ENCODE data around the gene HSD17B3. TPM values are rescaled to one million over a fixed set of nuclear protein-coding genes. Genes with fewer than 3 reads are reported as not detected.

Gene HSD17B3
- total and polyA plus RNA-seq, 2 experiments from 2014 or later: not detected

GRCh38 chr9:96222132-96222531, 79.8 kb downstream of the HSD17B3 start:
- no peak overlapping the region for H3K4me3 Mint-ChIP-seq
- Histone ChIP-seq H3K27me3 (ENCODE audit: insufficient read depth) (peaks cover 18% of the 10 kb centered on the region), H4K20me1 (replicated peaks; ENCODE audit: insufficient read depth) (no peaks in the 10 kb centered on the region), H2AFZ (no peak overlapping the region), H3K4me1 (ENCODE audit: insufficient read depth) (no peaks in the 10 kb centered on the region), H3K9me2 (ENCODE audit: insufficient read depth) (no peaks in the 10 kb centered on the region), H3K4me2 (no peak overlapping the region), H3K27ac (ENCODE audit: low read depth) (no peak overlapping the region), H3K79me2 (replicated peaks; ENCODE audit: insufficient read depth) (no peaks in the 10 kb centered on the region), H3F3A (replicated peaks; ENCODE audit: low read depth) (no peaks in the 10 kb centered on the region), H3K4me3 (no peak overlapping the region), H3K36me3 (ENCODE audit: insufficient read depth) (no peaks in the 10 kb centered on the region)
- H3K4me1 Mint-ChIP-seq: peaks cover 10% of the 10 kb centered on the region
- TF ChIP-seq, protein P1, sequence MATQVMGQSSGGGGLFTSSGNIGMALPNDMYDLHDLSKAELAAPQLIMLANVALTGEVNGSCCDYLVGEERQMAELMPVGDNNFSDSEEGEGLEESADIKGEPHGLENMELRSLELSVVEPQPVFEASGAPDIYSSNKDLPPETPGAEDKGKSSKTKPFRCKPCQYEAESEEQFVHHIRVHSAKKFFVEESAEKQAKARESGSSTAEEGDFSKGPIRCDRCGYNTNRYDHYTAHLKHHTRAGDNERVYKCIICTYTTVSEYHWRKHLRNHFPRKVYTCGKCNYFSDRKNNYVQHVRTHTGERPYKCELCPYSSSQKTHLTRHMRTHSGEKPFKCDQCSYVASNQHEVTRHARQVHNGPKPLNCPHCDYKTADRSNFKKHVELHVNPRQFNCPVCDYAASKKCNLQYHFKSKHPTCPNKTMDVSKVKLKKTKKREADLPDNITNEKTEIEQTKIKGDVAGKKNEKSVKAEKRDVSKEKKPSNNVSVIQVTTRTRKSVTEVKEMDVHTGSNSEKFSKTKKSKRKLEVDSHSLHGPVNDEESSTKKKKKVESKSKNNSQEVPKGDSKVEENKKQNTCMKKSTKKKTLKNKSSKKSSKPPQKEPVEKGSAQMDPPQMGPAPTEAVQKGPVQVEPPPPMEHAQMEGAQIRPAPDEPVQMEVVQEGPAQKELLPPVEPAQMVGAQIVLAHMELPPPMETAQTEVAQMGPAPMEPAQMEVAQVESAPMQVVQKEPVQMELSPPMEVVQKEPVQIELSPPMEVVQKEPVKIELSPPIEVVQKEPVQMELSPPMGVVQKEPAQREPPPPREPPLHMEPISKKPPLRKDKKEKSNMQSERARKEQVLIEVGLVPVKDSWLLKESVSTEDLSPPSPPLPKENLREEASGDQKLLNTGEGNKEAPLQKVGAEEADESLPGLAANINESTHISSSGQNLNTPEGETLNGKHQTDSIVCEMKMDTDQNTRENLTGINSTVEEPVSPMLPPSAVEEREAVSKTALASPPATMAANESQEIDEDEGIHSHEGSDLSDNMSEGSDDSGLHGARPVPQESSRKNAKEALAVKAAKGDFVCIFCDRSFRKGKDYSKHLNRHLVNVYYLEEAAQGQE (IDR thresholded peaks at IDR 0.05; ENCODE audit: unreplicated experiment): no peak
- TF ChIP-seq EZH2phosphoT487 (IDR thresholded peaks at IDR 0.05; ENCODE audit: unreplicated experiment) (no peak), EZH2 (IDR thresholded peaks at IDR 0.05; ENCODE audit: low read depth, unreplicated experiment) (no peak), CREB1 (CRISPR knock-in tag; IDR thresholded peaks at IDR 0.05; ENCODE audit: low read depth) (no peak), ZNF331 (CRISPR knock-in tag; IDR thresholded peaks at IDR 0.05; ENCODE audit: low read depth) (no peak), JUNB (IDR thresholded peaks at IDR 0.05; ENCODE audit: unreplicated experiment) (no peak)
- TF ChIP-seq, protein P2, sequence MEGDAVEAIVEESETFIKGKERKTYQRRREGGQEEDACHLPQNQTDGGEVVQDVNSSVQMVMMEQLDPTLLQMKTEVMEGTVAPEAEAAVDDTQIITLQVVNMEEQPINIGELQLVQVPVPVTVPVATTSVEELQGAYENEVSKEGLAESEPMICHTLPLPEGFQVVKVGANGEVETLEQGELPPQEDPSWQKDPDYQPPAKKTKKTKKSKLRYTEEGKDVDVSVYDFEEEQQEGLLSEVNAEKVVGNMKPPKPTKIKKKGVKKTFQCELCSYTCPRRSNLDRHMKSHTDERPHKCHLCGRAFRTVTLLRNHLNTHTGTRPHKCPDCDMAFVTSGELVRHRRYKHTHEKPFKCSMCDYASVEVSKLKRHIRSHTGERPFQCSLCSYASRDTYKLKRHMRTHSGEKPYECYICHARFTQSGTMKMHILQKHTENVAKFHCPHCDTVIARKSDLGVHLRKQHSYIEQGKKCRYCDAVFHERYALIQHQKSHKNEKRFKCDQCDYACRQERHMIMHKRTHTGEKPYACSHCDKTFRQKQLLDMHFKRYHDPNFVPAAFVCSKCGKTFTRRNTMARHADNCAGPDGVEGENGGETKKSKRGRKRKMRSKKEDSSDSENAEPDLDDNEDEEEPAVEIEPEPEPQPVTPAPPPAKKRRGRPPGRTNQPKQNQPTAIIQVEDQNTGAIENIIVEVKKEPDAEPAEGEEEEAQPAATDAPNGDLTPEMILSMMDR (conservative IDR thresholded peaks at IDR 0.05; ENCODE audit: low read depth in 2 of 2): peak; percentile 78 to 88
- peaks cover 24% of the 10 kb centered on the region for H3K27me3 Mint-ChIP-seq (ENCODE audit: insufficient read depth, low read depth, poor library complexity)
- DNase-seq (ENCODE audit: low spot score) (peak; percentile 75), ATAC-seq (no peak; the same call in 2 of the 3 replicates)
- H3K27ac Mint-ChIP-seq: no peak overlapping the region
- H3K36me3 Mint-ChIP-seq (ENCODE audit: low read depth): peaks cover 9% of the 10 kb centered on the region; the same call in 2 of the 3 replicates
- H3K9me3 Mint-ChIP-seq: peaks cover 12% of the 10 kb centered on the region

DNA sequence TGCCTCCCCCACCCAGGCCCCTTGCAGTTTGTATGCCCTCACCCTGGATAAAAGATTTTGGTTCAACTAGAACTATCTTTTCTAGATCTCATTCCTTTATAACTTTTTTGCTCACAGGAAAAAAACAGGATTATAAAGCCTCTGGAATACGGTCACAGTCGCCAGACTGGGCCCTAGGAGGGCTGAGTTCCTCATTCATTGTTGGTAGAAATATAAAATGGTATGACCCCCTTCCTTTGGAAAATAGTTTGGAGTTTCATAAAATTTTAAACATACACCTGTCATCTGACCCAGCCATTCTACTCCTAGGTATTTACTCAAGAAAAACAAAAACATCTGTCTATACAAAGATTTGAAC, 82.1 kb downstream of the HSD17B3 start:
- Mint-ChIP-seq H3K27me3 (ENCODE audit: insufficient read depth, low read depth, poor library complexity) (peaks cover 27% of the 10 kb centered on the region), H3K36me3 (ENCODE audit: low read depth) (peaks cover 9% of the 10 kb centered on the region; the same call in 2 of the 3 replicates), H3K27ac (no peak overlapping the region), H3K9me3 (peaks cover 12% of the 10 kb centered on the region), H3K4me3 (no peak overlapping the region), H3K4me1 (peaks cover 14% of the 10 kb centered on the region)
- H3F3A ChIP-seq (replicated peaks; ENCODE audit: low read depth): no peaks in the 10 kb centered on the region
- no peak overlapping the region for H3K4me2 ChIP-seq
- DNase-seq (ENCODE audit: low spot score) (no peak), ATAC-seq (no peak)
- H4K20me1 ChIP-seq (replicated peaks; ENCODE audit: insufficient read depth): no peaks in the 10 kb centered on the region
- peaks cover 18% of the 10 kb centered on the region for H3K27me3 ChIP-seq (ENCODE audit: insufficient read depth)
- H3K27ac ChIP-seq (ENCODE audit: low read depth): no peak overlapping the region
- no peak overlapping the region for H3K4me3 ChIP-seq
- H3K36me3 ChIP-seq (ENCODE audit: insufficient read depth): no peaks in the 10 kb centered on the region
- no peaks in the 10 kb centered on the region for H3K9me2 ChIP-seq (ENCODE audit: insufficient read depth)
- H3K79me2 ChIP-seq (replicated peaks; ENCODE audit: insufficient read depth): no peaks in the 10 kb centered on the region
- H2AFZ ChIP-seq: no peak overlapping the region
- H3K4me1 ChIP-seq (ENCODE audit: insufficient read depth): peaks cover under 1% of the 10 kb centered on the region; the same call in 1 of the 2 replicates
- no peak for TF ChIP-seq JUNB (IDR thresholded peaks at IDR 0.05; ENCODE audit: unreplicated experiment)
- TF ChIP-seq, protein P1 (IDR thresholded peaks at IDR 0.05; ENCODE audit: unreplicated experiment): no peak
- TF ChIP-seq EZH2phosphoT487 (IDR thresholded peaks at IDR 0.05; ENCODE audit: unreplicated experiment): no peak
- no peak for TF ChIP-seq NANOG (IDR thresholded peaks at IDR 0.05; ENCODE audit: borderline replicate concordance)
- no peak for TF ChIP-seq ETS1 (IDR thresholded peaks at IDR 0.05)
- no peak for TF ChIP-seq EZH2 (IDR thresholded peaks at IDR 0.05; ENCODE audit: low read depth, unreplicated experiment)
- TF ChIP-seq, protein P2 (conservative IDR thresholded peaks at IDR 0.05; ENCODE audit: low read depth in 2 of 2): no peak
- no peak for TF ChIP-seq POLR2AphosphoS5 (IDR thresholded peaks at IDR 0.05; ENCODE audit: low read depth)
- no peak for TF ChIP-seq ZNF114 (CRISPR knock-in tag; IDR thresholded peaks at IDR 0.05)
- TF ChIP-seq ZNF331 (CRISPR knock-in tag; IDR thresholded peaks at IDR 0.05; ENCODE audit: low read depth): no peak

Data from GM23338 (cell line).